SK-N-SH (cell line): ENCODE measurements around the gene IRF2. TPM values are rescaled to one million over a fixed set of nuclear protein-coding genes. Genes with fewer than 3 reads are reported as not detected.
A peak's percentile ranks its signal among the peaks of the same experiment; 100 is the strongest.

Source experiments
- CTCF ChIA-PET: fragments of 300-600, 350-600 bp; formaldehyde crosslinking; extraction: SDS; loops from one replicate; lab custom pipeline; 2021; lab: Yijun Ruan, JAX
- POLR2A ChIA-PET: fragments of 350-600 bp; sonication (Branson Sonifier 250); formaldehyde crosslinking; extraction: SDS; loops from one replicate; lab custom pipeline; 2020; ENCODE audit warnings: antibody characterized with exemption, inconsistent platforms; lab: Yijun Ruan, JAX
- DNase-seq: peaks from one replicate; pipeline ENCODE4 v3.0.0; 2012
- H2AFZ ChIP-seq: fragments of 200-600 bp; sonication (generic); 2 replicates; pipeline ENCODE4 v1.8.1; 2016; ENCODE audit warnings: antibody characterized with exemption, mild to moderate bottlenecking, low read depth
- H3F3A ChIP-seq: fragments of 200-600 bp; sonication (generic); replicated peaks from 2 replicates; pipeline ENCODE3; 2016; ENCODE audit warnings: antibody characterized with exemption, mild to moderate bottlenecking; ENCODE audit not compliant: insufficient read depth
- H3K27ac ChIP-seq, 2 experiments: fragments of 200-500 bp in 1 of 2; fragments of 200-600 bp in 1 of 2; sonication (Bioruptor generic) in 1 of 2; sonication (generic), shearing (Covaris generic) in 1 of 2; 2 replicates each; pipeline versions ENCODE4 v1.5.1 to v1.6.1; 2014 to 2016; ENCODE audit warnings: low read depth in 2 of 2, inconsistent platforms in 1 of 2, low read length in 1 of 2, mild to moderate bottlenecking in 1 of 2, mixed read lengths in 1 of 2
- H3K27me3 ChIP-seq: fragments of 200-600 bp; sonication (generic), shearing (Covaris generic); 2 replicates; pipeline ENCODE4 v1.6.1; 2016; ENCODE audit warnings: mixed run types; ENCODE audit not compliant: insufficient read depth
- H3K36me3 ChIP-seq, 2 experiments: fragments of 200-500 bp in 1 of 2; fragments of 200-600 bp in 1 of 2; sonication (Bioruptor generic) in 1 of 2; sonication (generic) in 1 of 2; replicated peaks in 1 of 2; 2 replicates each; pipeline versions ENCODE3 to v1.5.1; 2014 to 2016; ENCODE audit warnings: low read length in 1 of 2, mild to moderate bottlenecking in 1 of 2; ENCODE audit not compliant: insufficient read depth in 2 of 2, control insufficient read depth in 1 of 2
- H3K4me1 ChIP-seq, 2 experiments: fragments of 200-500 bp in 1 of 2; fragments of 200-600 bp in 1 of 2; sonication (Bioruptor generic) in 1 of 2; sonication (generic), shearing (Covaris generic) in 1 of 2; 2 replicates each; pipeline versions ENCODE4 v1.5.1 to v1.6.1; 2014 to 2016; ENCODE audit warnings: low read depth in 1 of 2, low read length in 1 of 2, mixed run types in 1 of 2; ENCODE audit not compliant: insufficient read depth in 2 of 2, control insufficient read depth in 1 of 2
- H3K4me2 ChIP-seq: fragments of 200-600 bp; sonication (generic), shearing (Covaris generic); 2 replicates; pipeline ENCODE4 v1.6.1; 2017; ENCODE audit warnings: mixed run types
- H3K4me3 ChIP-seq, 2 experiments: fragments of 200-500 bp in 1 of 2; fragments of 200-600 bp in 1 of 2; sonication (Bioruptor generic) in 1 of 2; sonication (generic), shearing (Covaris generic) in 1 of 2; 2 replicates each; pipeline versions ENCODE4 v1.5.1 to v1.8.1; 2014 to 2016; ENCODE audit warnings: low read depth in 2 of 2, inconsistent platforms in 1 of 2, low read length in 1 of 2, mild to moderate bottlenecking in 1 of 2, mixed read lengths in 1 of 2, moderate library complexity in 1 of 2
- H3K79me2 ChIP-seq: fragments of 200-600 bp; sonication (generic); 2 replicates; pipeline ENCODE4 v1.8.1; 2017; ENCODE audit warnings: mild to moderate bottlenecking; ENCODE audit not compliant: insufficient read depth
- H3K9ac ChIP-seq: fragments of 200-600 bp; sonication (generic); 2 replicates; pipeline ENCODE4 v1.6.1; 2017; ENCODE audit warnings: mixed run types
- H3K9me2 ChIP-seq: fragments of 200-600 bp; sonication (generic); 2 replicates; pipeline ENCODE4 v1.6.1; 2017; ENCODE audit warnings: mixed run types
- H3K9me3 ChIP-seq: fragments of 200-600 bp; sonication (generic); 2 replicates; pipeline ENCODE4 v1.6.1; 2017; ENCODE audit warnings: mixed run types, mild to moderate bottlenecking, moderate library complexity
- H4K20me1 ChIP-seq: fragments of 200-600 bp; sonication (generic); 2 replicates; pipeline ENCODE4 v1.6.1; 2017; ENCODE audit warnings: mild to moderate bottlenecking, mixed run types; ENCODE audit not compliant: insufficient read depth
- ELF1 ChIP-seq: IDR thresholded peaks from 2 replicates; pipeline ENCODE4 v1.4.0; 2012
- EP300 ChIP-seq, 2 experiments: IDR thresholded peaks; 2 replicates each; pipeline versions ENCODE4 v1.4.0 to v1.6.1; 2012; ENCODE audit warnings: borderline replicate concordance in 1 of 2, low read depth in 1 of 2, low read length in 1 of 2
- EZH2phosphoT487 ChIP-seq: fragments of 200-600 bp; sonication (generic); IDR thresholded peaks from 2 replicates; pipeline ENCODE4 v1.6.1; 2017; ENCODE audit warnings: low read depth, mixed run types, mild to moderate bottlenecking, antibody characterized with exemption, moderate library complexity, borderline replicate concordance
- FOSL2 ChIP-seq: IDR thresholded peaks from 2 replicates; pipeline ENCODE4 v1.4.0; 2012; ENCODE audit warnings: low read depth, mild to moderate bottlenecking, moderate library complexity, borderline replicate concordance
- FOXJ3 ChIP-seq: sonication (generic); formaldehyde crosslinking; IDR thresholded peaks from 2 replicates; pipeline ENCODE4 v1.5.1; 2020; ENCODE audit warnings: mild to moderate bottlenecking, missing genetic modification reagents
- FOXM1 ChIP-seq: IDR thresholded peaks from 2 replicates; pipeline ENCODE4 v1.4.0; 2012; ENCODE audit warnings: low read depth, mild to moderate bottlenecking
- GABPA ChIP-seq: IDR thresholded peaks from 2 replicates; pipeline ENCODE4 v1.4.0; 2012; ENCODE audit warnings: low read depth, mild to moderate bottlenecking
- GATA2 ChIP-seq: sonication (generic); formaldehyde crosslinking; IDR thresholded peaks from 2 replicates; pipeline ENCODE4 v1.5.0; 2020; ENCODE audit warnings: mild to moderate bottlenecking, missing genetic modification reagents
- JUND ChIP-seq: IDR thresholded peaks from 2 replicates; pipeline ENCODE4 v1.4.0; 2012
- MAX ChIP-seq: IDR thresholded peaks from 2 replicates; pipeline ENCODE4 v1.4.0; 2012; ENCODE audit warnings: low read depth
- MEF2A ChIP-seq: IDR thresholded peaks from 2 replicates; pipeline ENCODE4 v1.4.0; 2012; ENCODE audit warnings: low read depth, borderline replicate concordance
- NRF1 ChIP-seq: IDR thresholded peaks from 2 replicates; pipeline ENCODE4 v1.6.1; 2012; ENCODE audit warnings: low read depth, mild to moderate bottlenecking, low read length
- PBX3 ChIP-seq: IDR thresholded peaks from 2 replicates; pipeline ENCODE4; 2012
- POLR2AphosphoS5 ChIP-seq: IDR thresholded peaks from 2 replicates; pipeline ENCODE4 v1.6.1; 2012; ENCODE audit warnings: low read depth, low read length
- RAD21 ChIP-seq: IDR thresholded peaks from 2 replicates; pipeline ENCODE4 v1.6.1; 2012; ENCODE audit warnings: mild to moderate bottlenecking, low read length
- REST ChIP-seq: IDR thresholded peaks from 2 replicates; pipeline ENCODE4 v1.6.1; 2012; ENCODE audit warnings: mild to moderate bottlenecking, low read depth, low read length, moderate library complexity
- RXRA ChIP-seq: IDR thresholded peaks from 2 replicates; pipeline ENCODE4 v1.4.0; 2012; ENCODE audit warnings: low read depth, mild to moderate bottlenecking, borderline replicate concordance
- SIN3A ChIP-seq: IDR thresholded peaks from 2 replicates; pipeline ENCODE4 v1.6.1; 2012; ENCODE audit warnings: low read depth, mild to moderate bottlenecking, low read length, moderate library complexity, borderline replicate concordance
- SMC3 ChIP-seq: IDR thresholded peaks from 2 replicates; pipeline ENCODE4 v1.6.1; 2012; ENCODE audit warnings: low read depth, low read length, improper control_type of control experiment
- TCF12 ChIP-seq: IDR thresholded peaks from 2 replicates; pipeline ENCODE4 v1.4.0; 2012
- TEAD4 ChIP-seq: IDR thresholded peaks from 2 replicates; pipeline ENCODE4 v1.4.0; 2012; ENCODE audit warnings: mild to moderate bottlenecking, borderline replicate concordance; ENCODE audit not compliant: insufficient read depth
- USF2 ChIP-seq: fragments of 150-350 bp; IDR thresholded peaks from 2 replicates; pipeline ENCODE4 v1.6.1; 2017; ENCODE audit warnings: antibody characterized with exemption, low read length, low read depth, borderline replicate concordance
- YY1 ChIP-seq: IDR thresholded peaks from 2 replicates; pipeline ENCODE4 v1.4.0; 2012; ENCODE audit warnings: low read depth, mild to moderate bottlenecking
- WGBS: methylation state at CpG from one replicate; pipeline ENCODE4 v1.1.6; 2017; ENCODE audit warnings: low lambda C conversion rate; 5-methylcytosine and 5-hydroxymethylcytosine counted together
- polyA plus RNA-seq, 3 experiments: library from polyadenylated mRNA; depleted of rRNA; stranded (reverse); fragments of >200 nt; gene quantifications; 2 replicates each; pipeline ENCODE4 v1.2.3, GENCODE V29; 2012

Gene IRF2
- polyA plus RNA-seq, 1 of the 3 experiments (the other 2 are of a cell fraction) = 23.3 TPM

GRCh38 chr4:184485279-184485678 lies 10.9 kb upstream of the IRF2 start:
- no peaks in the 10 kb centered on the region for H4K20me1 ChIP-seq
- no peaks in the 10 kb centered on the region for H3K36me3 ChIP-seq
- H3K9me3 ChIP-seq = no peaks in the 10 kb centered on the region
- WGBS = 32% methylated on average over 2 of the region's 2 CpGs
- H3K9ac ChIP-seq = no peak overlapping the region
- ChIA-PET POLR2A (no interaction called here), CTCF (no interaction called here)
- H3K79me2 ChIP-seq = no peaks in the 10 kb centered on the region
- no peaks in the 10 kb centered on the region for H3F3A ChIP-seq
- H3K4me3 ChIP-seq = no peak overlapping the region
- no peak for DNase-seq
- H3K4me1 ChIP-seq = no peaks in the 10 kb centered on the region
- H3K4me2 ChIP-seq = peak overlapping the region; percentile 12; the same call in 1 of the 2 replicates
- H3K9me2 ChIP-seq = no peaks in the 10 kb centered on the region
- TF ChIP-seq NRF1 (no peak), RAD21 (no peak), PBX3 (peak; percentile 71), FOXM1 (no peak), TCF12 (peak; percentile 84), POLR2AphosphoS5 (0 out of 2 replicates have a peak, but pooled peaks have one; percentile 12), JUND (peak; percentile 30; the same call in 1 of the 2 replicates), MAX (no peak), SIN3A (no peak), EP300 (IDR thresholded peaks at IDR 0.05; ENCODE audit: borderline replicate concordance in 1 of 2, low read depth in 1 of 2, low read length in 1 of 2) (peak in 1 of 2 experiments; percentile 31; a peak in 1 of 4 replicates), FOSL2 (no peak), USF2 (no peak), GATA2 (CRISPR knock-in tag) (no peak)
- no peak overlapping the region for H3K27ac ChIP-seq
- no peaks in the 10 kb centered on the region for H3K27me3 ChIP-seq
- H2AFZ ChIP-seq = no peak overlapping the region

- Histone ChIP-seq H3K4me1 (peaks cover 0 to 6% of the 10 kb centered on the region in 2 experiments; a peak in 1 of 4 replicates), H3K4me2 (no peak overlapping the region), H3K79me2 (no peaks in the 10 kb centered on the region), H3K36me3 (no peaks in the 10 kb centered on the region), H3F3A (no peaks in the 10 kb centered on the region), H3K9me3 (no peaks in the 10 kb centered on the region), H3K9ac (no peak overlapping the region), H3K27me3 (no peaks in the 10 kb centered on the region), H4K20me1 (no peaks in the 10 kb centered on the region), H2AFZ (no peak overlapping the region), H3K9me2 (no peaks in the 10 kb centered on the region), H3K4me3 (no peak overlapping the region), H3K27ac (no peak overlapping the region)
- ChIA-PET CTCF (interaction anchor here (0.6 to 1.3 kb wide), 2 partner anchors 46 to 217 kb away, joined by 3 to 4 read pairs; no protein-coding TSS in a partner anchor), POLR2A (no interaction called here)
- DNase-seq = no peak
- WGBS = 91% methylated on average over 6 of the region's 6 CpGs
- no peak for TF ChIP-seq POLR2AphosphoS5
- no peak for TF ChIP-seq ELF1
- TF ChIP-seq RAD21 = no peak
- no peak for TF ChIP-seq USF2
- TF ChIP-seq MEF2A = no peak
- no peak for TF ChIP-seq JUND
- no peak for TF ChIP-seq YY1
- TF ChIP-seq TEAD4 = no peak
- TF ChIP-seq GABPA = no peak
- TF ChIP-seq EZH2phosphoT487 = no peak
- TF ChIP-seq REST = no peak
- TF ChIP-seq FOXJ3 (CRISPR knock-in tag) = no peak
- TF ChIP-seq RXRA = no peak
- TF ChIP-seq SMC3 = no peak
- TF ChIP-seq FOSL2 = no peak
- TF ChIP-seq TCF12 = no peak
These were observed 7.2 kb upstream of the IRF2 start for GRCh38 chr4:184481544-184481943.
